ENCODE results near the gene JAK2.

JAK2 gene

GRCh38 chr9:4979239-4979638 is 5.8 kb upstream of the JAK2 start:
- peak; percentile 64 for DNase-seq (ENCODE audit: low read depth)
- no peak overlapping the region for H3K4me3 ChIP-seq (ENCODE audit: control insufficient read depth, low read depth, low read length)
- TF ChIP-seq, protein P1, sequence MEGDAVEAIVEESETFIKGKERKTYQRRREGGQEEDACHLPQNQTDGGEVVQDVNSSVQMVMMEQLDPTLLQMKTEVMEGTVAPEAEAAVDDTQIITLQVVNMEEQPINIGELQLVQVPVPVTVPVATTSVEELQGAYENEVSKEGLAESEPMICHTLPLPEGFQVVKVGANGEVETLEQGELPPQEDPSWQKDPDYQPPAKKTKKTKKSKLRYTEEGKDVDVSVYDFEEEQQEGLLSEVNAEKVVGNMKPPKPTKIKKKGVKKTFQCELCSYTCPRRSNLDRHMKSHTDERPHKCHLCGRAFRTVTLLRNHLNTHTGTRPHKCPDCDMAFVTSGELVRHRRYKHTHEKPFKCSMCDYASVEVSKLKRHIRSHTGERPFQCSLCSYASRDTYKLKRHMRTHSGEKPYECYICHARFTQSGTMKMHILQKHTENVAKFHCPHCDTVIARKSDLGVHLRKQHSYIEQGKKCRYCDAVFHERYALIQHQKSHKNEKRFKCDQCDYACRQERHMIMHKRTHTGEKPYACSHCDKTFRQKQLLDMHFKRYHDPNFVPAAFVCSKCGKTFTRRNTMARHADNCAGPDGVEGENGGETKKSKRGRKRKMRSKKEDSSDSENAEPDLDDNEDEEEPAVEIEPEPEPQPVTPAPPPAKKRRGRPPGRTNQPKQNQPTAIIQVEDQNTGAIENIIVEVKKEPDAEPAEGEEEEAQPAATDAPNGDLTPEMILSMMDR (conservative IDR thresholded peaks at IDR 0.05; ENCODE audit: control insufficient read depth, insufficient read depth, low read depth, low read length) = no peak

DNA sequence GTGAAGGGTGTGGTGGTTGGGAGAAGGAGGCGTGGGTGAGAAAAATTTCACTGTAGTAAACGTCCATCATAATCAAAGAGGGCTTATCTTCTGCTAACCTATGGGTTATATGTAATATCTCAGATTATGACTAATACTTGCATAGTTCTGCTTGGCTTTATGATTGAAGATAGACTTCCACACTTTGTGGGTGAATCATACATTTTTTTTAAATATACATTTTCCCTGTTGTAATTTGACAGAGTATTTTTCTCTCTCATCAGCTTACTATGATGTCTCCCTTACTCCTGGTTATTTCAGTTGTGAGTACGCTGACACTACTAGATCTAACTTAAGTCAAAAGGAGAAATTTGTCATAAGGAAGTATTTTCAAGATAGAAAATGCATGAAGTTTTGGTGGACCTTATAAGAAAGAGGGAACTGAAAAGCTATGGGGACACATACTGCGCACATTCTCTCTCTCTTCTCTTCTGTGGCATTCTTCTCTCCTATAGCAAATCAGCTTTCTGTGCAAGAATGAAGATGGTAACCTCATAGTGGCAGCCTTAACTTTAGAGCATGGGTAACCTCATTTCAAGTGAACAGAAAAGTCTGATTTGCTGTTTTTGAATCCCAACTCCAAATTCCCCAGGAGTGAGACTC is 4.9 kb upstream of the JAK2 start:
- peak; percentile 11 for DNase-seq (ENCODE audit: low read depth)
- TF ChIP-seq, protein P1 (conservative IDR thresholded peaks at IDR 0.05; ENCODE audit: control insufficient read depth, insufficient read depth, low read depth, low read length) = no peak
- no peak overlapping the region for H3K4me3 ChIP-seq (ENCODE audit: control insufficient read depth, low read depth, low read length)

- TF ChIP-seq, protein P1 (conservative IDR thresholded peaks at IDR 0.05; ENCODE audit: control insufficient read depth, insufficient read depth, low read depth, low read length) = no peak
- H3K4me3 ChIP-seq (ENCODE audit: control insufficient read depth, low read depth, low read length) = no peak overlapping the region
- DNase-seq (ENCODE audit: low read depth) = no peak
Measured at GRCh38 chr9:4982721-4983482, 2.2 kb upstream of the JAK2 start.

DNA sequence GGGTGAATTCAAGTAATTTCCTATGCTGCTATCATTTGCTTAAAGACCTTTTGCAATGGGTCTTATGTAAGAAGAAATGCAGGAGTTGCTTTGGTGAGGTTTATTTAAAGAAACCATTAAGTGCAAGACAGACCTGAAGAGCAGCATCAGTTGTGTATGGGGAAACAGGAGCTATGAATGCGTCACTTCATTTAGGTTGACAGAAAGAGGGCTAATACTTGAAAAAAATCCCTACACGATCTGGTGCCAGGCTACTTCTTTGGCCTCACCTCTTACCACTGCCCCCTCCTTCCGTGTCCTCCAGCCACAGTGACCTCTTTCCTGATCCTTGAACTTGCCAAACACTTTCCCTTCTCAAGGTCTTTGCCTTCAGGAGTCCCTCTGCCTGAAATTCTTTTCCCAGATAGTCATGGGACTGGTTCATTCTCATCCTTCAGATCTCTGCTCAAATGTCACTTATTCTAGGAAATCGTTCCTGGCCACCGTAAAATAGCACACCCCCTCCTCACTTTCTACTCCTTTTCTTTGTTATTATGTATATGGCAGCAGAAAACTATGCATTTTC is 1.4 kb upstream of the JAK2 start:
- TF ChIP-seq, protein P1 (conservative IDR thresholded peaks at IDR 0.05; ENCODE audit: control insufficient read depth, insufficient read depth, low read depth, low read length) = no peak
- DNase-seq (ENCODE audit: low read depth) = no peak
- H3K4me3 ChIP-seq (ENCODE audit: control insufficient read depth, low read depth, low read length) = peak overlapping the region; percentile 79

DNA sequence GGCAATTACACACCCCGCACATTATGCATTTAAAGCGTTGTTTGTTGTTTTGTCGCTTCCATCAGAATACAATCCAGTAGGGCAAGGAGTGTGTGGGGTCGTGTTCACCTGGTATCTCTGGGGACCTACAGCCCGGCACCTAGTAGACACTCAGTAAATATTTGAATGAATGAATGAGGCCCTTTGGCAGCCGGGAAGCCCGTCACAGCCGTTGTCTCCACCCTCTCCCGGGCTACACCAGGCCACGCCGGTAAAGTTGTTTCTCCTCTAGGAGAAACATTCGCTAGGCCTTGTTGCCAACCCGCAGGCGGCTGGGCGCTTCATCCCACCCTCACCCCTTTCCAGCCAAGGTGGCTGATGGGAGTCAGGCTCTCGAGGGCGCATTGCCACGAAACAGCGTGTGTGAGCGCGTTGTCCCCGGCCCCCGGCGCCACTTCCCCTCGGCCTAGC is 876 bp upstream of the JAK2 start:
- peak overlapping the region; percentile 79 for H3K4me3 ChIP-seq (ENCODE audit: control insufficient read depth, low read depth, low read length)
- no peak for DNase-seq (ENCODE audit: low read depth)
- TF ChIP-seq, protein P1 (conservative IDR thresholded peaks at IDR 0.05; ENCODE audit: control insufficient read depth, insufficient read depth, low read depth, low read length) = no peak

DNA sequence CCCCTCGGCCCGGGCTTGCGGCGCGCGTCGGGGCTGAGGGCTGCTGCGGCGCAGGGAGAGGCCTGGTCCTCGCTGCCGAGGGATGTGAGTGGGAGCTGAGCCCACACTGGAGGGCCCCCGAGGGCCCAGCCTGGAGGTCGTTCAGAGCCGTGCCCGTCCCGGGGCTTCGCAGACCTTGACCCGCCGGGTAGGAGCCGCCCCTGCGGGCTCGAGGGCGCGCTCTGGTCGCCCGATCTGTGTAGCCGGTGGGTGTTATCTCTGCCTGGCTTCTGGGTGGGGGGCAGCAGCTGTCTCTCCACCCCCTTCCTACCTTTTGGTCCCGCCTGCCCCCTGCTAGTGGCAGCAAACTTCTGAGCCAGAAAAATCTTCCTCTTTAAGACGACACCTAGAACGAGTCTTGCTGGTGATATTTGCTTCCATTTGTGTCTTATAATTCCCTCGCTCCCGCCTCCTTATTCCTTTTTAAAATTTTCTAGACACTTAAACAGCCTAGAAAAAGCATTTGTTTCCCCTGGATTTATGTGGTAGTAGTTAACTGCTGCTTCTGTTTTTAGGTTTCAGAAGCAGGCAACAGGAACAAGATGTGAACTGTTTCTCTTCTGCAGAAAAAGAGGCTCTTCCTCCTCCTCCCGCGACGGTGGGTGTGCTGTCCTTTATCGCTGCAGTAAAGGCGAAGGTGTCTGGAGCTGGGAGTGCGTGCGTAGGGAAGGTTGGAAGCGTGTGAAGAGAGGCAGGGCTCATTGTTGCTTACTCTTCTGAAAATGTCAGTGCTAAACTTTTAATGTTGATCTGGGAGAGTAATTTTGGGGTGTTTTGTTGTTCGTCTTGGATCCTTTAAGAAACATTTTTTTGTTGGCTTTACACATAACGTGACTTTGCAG is 554 bp downstream of the JAK2 start:
- TF ChIP-seq, protein P1 (conservative IDR thresholded peaks at IDR 0.05; ENCODE audit: control insufficient read depth, insufficient read depth, low read depth, low read length) = no peak
- peak overlapping the region; percentile 79 for H3K4me3 ChIP-seq (ENCODE audit: control insufficient read depth, low read depth, low read length)
- peak; percentile 60 for DNase-seq (ENCODE audit: low read depth)

Measured in fibroblast of mammary gland (primary cell).